Glutamatergic neuron (in vitro differentiated cells): ENCODE measurements around the gene DNM3. TPM values are rescaled to one million over a fixed set of nuclear protein-coding genes. Genes with fewer than 3 reads are reported as not detected.

Experiments
- DNase-seq: peaks from one replicate; pipeline ENCODE4 v3.0.0; 2022
- H3K27ac Mint-ChIP-seq: one replicate; pipeline ENCODE4 v1.8.0; 2020; ENCODE audit warnings: mild to moderate bottlenecking, mixed read lengths, inconsistent platforms; ENCODE audit not compliant: unreplicated experiment
- H3K27me3 Mint-ChIP-seq: one replicate; pipeline ENCODE4 v1.8.0; 2020; ENCODE audit warnings: mild to moderate bottlenecking, moderate library complexity, mixed read lengths, inconsistent platforms; ENCODE audit not compliant: unreplicated experiment
- H3K36me3 Mint-ChIP-seq: one replicate; pipeline ENCODE4 v1.8.0; 2020; ENCODE audit warnings: mild to moderate bottlenecking, mixed read lengths, inconsistent platforms; ENCODE audit not compliant: unreplicated experiment
- H3K4me1 Mint-ChIP-seq: one replicate; pipeline ENCODE4 v1.8.0; 2020; ENCODE audit warnings: mild to moderate bottlenecking, low read depth, mixed read lengths, inconsistent platforms; ENCODE audit not compliant: unreplicated experiment
- H3K4me3 Mint-ChIP-seq: one replicate; pipeline ENCODE4 v1.8.0; 2020; ENCODE audit warnings: mild to moderate bottlenecking, mixed read lengths, inconsistent platforms; ENCODE audit not compliant: unreplicated experiment
- H3K9me3 Mint-ChIP-seq: one replicate; pipeline ENCODE4 v1.8.0; 2020; ENCODE audit warnings: mild to moderate bottlenecking, moderate library complexity, mixed read lengths, inconsistent platforms; ENCODE audit not compliant: unreplicated experiment
- total RNA-seq: library from RNA; stranded (reverse); fragmentation: NEBNext Ultra II Directional; extraction: Animal tissue kit (Norgen Biotek cat#: 25700); gene quantifications from one replicate; pipeline ENCODE4 v1.2.1, GENCODE V29; 2021; ENCODE audit not compliant: unreplicated experiment
- TF ChIP-seq, protein P1 (sequence below): fragments of 200-600 bp; sonication (generic); IDR thresholded peaks from one replicate; pipeline ENCODE4 v1.5.0; 2021; ENCODE audit not compliant: partially characterized antibody, unreplicated experiment

DNM3 gene
- total RNA-seq, 1 donor from 2014 or later, result 11.4 TPM

DNA sequence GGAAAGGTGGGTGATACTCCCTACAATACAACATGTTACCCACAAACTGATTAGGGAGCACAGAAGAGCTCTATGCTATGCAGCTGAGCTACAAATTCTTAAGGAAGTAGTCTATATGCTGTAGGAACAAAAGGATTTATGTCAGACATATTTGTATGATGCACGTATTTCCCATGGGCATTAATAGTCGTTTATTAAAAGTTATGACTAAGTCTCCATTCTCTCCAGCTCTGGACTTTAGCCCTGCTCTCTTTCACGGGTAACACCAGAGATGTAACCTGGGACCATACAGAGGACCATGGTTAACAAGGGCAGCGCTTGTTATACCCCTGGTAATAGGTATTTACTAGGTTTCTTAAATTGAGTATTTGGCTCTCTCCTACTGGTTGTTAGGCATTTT is 411.0 kb downstream of the DNM3 start:
- H3K9me3 Mint-ChIP-seq, result no peaks in the 10 kb centered on the region
- H3K4me3 Mint-ChIP-seq, result no peak overlapping the region
- H3K36me3 Mint-ChIP-seq, result no peaks in the 10 kb centered on the region
- TF ChIP-seq, protein P1, sequence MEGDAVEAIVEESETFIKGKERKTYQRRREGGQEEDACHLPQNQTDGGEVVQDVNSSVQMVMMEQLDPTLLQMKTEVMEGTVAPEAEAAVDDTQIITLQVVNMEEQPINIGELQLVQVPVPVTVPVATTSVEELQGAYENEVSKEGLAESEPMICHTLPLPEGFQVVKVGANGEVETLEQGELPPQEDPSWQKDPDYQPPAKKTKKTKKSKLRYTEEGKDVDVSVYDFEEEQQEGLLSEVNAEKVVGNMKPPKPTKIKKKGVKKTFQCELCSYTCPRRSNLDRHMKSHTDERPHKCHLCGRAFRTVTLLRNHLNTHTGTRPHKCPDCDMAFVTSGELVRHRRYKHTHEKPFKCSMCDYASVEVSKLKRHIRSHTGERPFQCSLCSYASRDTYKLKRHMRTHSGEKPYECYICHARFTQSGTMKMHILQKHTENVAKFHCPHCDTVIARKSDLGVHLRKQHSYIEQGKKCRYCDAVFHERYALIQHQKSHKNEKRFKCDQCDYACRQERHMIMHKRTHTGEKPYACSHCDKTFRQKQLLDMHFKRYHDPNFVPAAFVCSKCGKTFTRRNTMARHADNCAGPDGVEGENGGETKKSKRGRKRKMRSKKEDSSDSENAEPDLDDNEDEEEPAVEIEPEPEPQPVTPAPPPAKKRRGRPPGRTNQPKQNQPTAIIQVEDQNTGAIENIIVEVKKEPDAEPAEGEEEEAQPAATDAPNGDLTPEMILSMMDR, result no peak
- no peak for DNase-seq
- H3K27me3 Mint-ChIP-seq, result no peaks in the 10 kb centered on the region
- H3K4me1 Mint-ChIP-seq, result no peaks in the 10 kb centered on the region
- H3K27ac Mint-ChIP-seq, result no peak overlapping the region

DNA sequence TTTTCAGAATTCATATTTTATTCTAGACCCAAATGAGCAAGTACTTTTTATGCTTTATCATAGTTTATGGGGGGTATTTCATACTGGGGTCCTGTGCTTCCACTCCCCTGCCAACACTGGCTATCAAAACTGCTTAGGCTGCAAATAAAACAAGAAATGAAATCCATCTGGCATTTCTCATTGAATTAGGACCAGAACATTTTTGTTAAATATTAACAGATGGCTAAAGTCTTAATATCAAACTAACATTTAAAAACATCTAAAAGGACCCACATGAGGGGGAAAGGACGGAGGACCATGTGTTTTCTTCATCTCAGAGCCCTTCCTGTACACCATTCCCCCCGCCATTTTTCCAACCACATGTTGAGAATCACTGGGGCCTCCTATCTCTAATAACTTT is 411.7 kb downstream of the DNM3 start:
- TF ChIP-seq, protein P1, result no peak
- no peak for DNase-seq
- no peaks in the 10 kb centered on the region for H3K4me1 Mint-ChIP-seq
- no peak overlapping the region for H3K4me3 Mint-ChIP-seq
- no peaks in the 10 kb centered on the region for H3K36me3 Mint-ChIP-seq
- no peaks in the 10 kb centered on the region for H3K27me3 Mint-ChIP-seq
- no peaks in the 10 kb centered on the region for H3K9me3 Mint-ChIP-seq
- no peak overlapping the region for H3K27ac Mint-ChIP-seq

DNA sequence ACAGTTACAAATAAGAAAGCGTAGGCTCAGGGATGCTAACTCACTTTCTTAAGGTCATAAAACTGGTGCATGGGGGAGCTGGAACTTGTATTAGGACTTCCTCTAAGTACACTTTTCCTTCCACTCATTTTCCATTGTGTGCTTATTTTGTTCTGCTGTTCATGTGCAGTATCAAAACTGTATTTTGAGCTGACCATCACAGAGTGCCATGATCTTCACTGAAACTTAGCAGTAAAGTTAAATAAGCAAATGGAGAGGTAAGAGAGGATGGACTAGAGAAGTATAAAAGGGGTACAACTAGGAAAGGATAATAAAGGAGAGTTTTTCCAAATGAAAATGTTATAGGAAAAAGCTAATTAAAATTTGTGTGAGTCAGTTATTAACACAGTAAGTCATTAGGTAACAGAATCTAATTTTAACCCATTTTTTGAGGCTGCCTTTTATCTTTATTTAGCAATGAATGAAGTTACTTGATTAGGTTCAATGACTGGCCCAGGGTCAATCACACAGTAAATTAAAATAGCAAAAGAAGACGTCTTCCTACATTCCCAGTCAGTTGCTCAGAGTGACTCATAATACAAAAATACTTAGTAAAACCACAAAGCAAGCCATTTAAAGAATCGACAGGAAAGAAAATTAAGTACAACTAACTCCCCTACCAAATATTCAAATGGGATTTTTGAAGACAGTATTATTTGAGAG is 413.4 kb downstream of the DNM3 start:
- Mint-ChIP-seq H3K27ac (no peak overlapping the region), H3K4me3 (no peak overlapping the region)

DNA sequence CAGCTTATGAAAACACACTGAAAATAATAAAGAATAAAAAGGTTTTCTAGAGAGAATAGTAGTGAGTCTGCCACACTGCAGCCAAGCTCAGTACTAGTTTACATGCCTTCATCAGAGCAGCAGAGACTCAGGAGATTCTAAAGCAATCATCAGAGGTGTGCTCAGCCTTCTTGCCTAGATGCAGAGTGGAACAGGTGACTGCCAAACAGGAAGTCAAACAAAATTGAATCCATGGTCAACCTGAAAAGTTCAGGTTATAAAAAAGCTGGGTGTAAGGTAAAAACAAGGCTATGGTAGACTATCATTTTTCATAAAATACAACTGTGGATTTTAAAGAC is 413.9 kb downstream of the DNM3 start:
- no peak overlapping the region for H3K27ac Mint-ChIP-seq
- no peak overlapping the region for H3K4me3 Mint-ChIP-seq
- no peaks in the 10 kb centered on the region for H3K9me3 Mint-ChIP-seq
- H3K27me3 Mint-ChIP-seq, result no peaks in the 10 kb centered on the region
- TF ChIP-seq, protein P1, result no peak
- H3K4me1 Mint-ChIP-seq, result no peaks in the 10 kb centered on the region
- H3K36me3 Mint-ChIP-seq, result peaks cover 6% of the 10 kb centered on the region
- DNase-seq, result no peak

More for the DNA sequence above, 413.4 kb downstream of the DNM3 start:
- TF ChIP-seq, protein P1, result no peak
- no peak for DNase-seq
- peaks cover under 1% of the 10 kb centered on the region for H3K36me3 Mint-ChIP-seq
- H3K4me1 Mint-ChIP-seq, result no peaks in the 10 kb centered on the region
- H3K9me3 Mint-ChIP-seq, result no peaks in the 10 kb centered on the region
- H3K27me3 Mint-ChIP-seq, result no peaks in the 10 kb centered on the region

DNA sequence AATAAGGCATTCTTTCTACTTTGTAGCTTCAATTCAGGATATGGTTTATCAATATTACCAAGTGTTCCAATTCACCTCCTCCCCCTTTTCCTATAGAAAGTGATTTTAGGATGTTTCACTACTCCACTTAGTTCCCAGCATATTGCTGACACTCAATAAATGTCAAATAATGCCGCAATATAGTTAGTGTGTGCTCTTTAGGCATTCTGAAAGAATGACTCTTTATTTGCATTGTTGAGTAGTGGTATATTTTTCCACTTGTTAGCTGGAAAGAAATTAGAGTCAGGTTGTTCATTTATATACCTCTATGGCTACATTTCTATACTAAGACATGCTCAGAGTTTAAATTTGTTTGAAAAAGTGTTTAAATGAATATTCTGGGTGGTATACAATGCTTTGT is 424.6 kb downstream of the DNM3 start:
- Mint-ChIP-seq H3K27me3 (no peaks in the 10 kb centered on the region), H3K9me3 (peaks cover 2% of the 10 kb centered on the region), H3K27ac (no peak overlapping the region), H3K36me3 (no peaks in the 10 kb centered on the region), H3K4me3 (no peak overlapping the region), H3K4me1 (peaks cover 2% of the 10 kb centered on the region)
- DNase-seq, result no peak
- TF ChIP-seq, protein P1, result no peak
